SK-N-SH treated with all-trans-retinoic acid at 6 μM for 48 hours (cell line): ENCODE data around the gene ADARB2.

Experiments used
- ZFP3 ChIP-seq: fragments of 250-450 bp; sonication (Bioruptor Pico); IDR thresholded peaks from 2 replicates; pipeline ENCODE4 v1.5.0; 2020; ENCODE audit warnings: mild to moderate bottlenecking, moderate library complexity
- ZFP30 ChIP-seq: fragments of 450-650 bp; formaldehyde crosslinking; IDR thresholded peaks from 2 replicates; pipeline ENCODE4 v1.5.0; 2022; ENCODE audit warnings: mild to moderate bottlenecking, moderate library complexity

- TF ChIP-seq ZFP30 (CRISPR knock-in tag) (no peak), ZFP3 (CRISPR knock-in tag) (no peak)
Observed at GRCh38 chr10:1297566-1298301, 439.6 kb downstream of the ADARB2 start.
